ENCODE measurements around the gene MRPL28.
"Not testable (repeated sequence)": the region's sequence is repeated elsewhere in the genome, so short reads cannot be mapped to it uniquely, and the experiment has no call there.

DNA sequence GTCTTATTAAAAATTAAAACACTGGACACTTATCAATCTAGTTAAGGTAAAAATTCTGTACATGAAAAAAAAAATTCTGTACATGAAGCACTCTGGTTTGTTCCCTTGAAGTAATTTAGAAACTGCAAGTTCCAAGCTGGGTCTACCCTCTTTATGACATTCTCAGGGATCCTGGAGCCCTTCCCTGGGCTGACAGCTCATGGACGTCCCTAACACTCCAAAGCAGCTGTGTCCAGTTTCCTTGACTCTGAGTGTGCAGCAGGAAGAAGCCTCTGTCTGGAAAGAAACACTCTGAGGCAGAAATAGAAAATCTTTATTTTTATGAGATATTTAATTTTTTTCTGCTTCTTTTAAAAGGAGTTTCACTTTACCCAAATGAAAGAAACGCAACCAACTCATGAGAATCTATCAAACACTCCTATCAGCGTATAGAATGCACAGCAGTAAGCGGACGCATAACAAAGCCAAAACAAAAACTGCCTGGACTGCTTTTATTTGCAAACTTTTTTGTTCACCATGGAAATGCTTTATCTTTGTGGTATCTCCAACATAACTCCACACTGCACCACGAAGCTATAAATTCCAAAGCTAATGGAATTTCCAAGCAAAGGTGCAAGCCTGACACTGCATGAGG, 39.0 kb downstream of the MRPL28 start:
- not testable (repeated sequence) for TF ChIP-seq CTCF (IDR thresholded peaks at IDR 0.05); POLR2AphosphoS5 (IDR thresholded peaks at IDR 0.05; ENCODE audit: low read depth, low read length); TCF12 (IDR thresholded peaks at IDR 0.05); CHD2 (IDR thresholded peaks at IDR 0.05; ENCODE audit: low read length, partially characterized antibody); JUND (IDR thresholded peaks at IDR 0.05); YY1 (IDR thresholded peaks at IDR 0.05; ENCODE audit: low read depth); EP300 (IDR thresholded peaks at IDR 0.05; ENCODE audit: borderline replicate concordance in 1 of 2, low read depth in 1 of 2, low read length in 1 of 2); RFX5 (IDR thresholded peaks at IDR 0.05; ENCODE audit: low read length); FOXM1 (IDR thresholded peaks at IDR 0.05; ENCODE audit: low read depth)
- TF ChIP-seq, protein P1, sequence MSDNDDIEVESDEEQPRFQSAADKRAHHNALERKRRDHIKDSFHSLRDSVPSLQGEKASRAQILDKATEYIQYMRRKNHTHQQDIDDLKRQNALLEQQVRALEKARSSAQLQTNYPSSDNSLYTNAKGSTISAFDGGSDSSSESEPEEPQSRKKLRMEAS (IDR thresholded peaks at IDR 0.05; ENCODE audit: low read depth) = not testable (repeated sequence)

Data from SK-N-SH (cell line).